ENCODE data around the gene PHACTR1. TPM values are rescaled to one million over a fixed set of nuclear protein-coding genes. Genes with fewer than 3 reads are reported as not detected.

PHACTR1 gene
- total RNA-seq, 4 donors from 2014 or later, result 2.6 to 11.2 (median 4.9) TPM

DNA sequence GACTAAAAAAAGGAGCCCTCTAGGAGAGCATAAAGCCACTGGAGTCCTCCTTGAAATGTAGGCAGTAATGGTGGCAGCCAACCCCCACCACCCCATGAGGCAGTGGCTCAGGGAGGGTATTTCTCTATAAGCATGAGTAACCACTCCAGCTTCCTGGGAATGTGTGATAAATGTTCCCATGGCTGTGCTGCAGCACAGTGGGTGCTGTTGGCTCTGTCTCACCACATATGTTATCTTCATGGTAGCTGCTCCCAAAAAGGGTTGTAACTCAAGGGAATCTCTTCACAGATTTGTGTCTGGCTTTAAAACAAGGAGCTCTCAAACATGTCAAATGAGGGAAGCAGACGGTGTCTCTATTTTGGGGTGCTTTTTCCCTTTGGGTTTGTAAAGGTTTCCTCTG is 7.5 kb upstream of the PHACTR1 start:
- no peak for TF ChIP-seq CTCF (IDR thresholded peaks at IDR 0.05; ENCODE audit: low read depth)

GRCh38 chr6:12709556-12710232 is 6.9 kb upstream of the PHACTR1 start:
- no peak for TF ChIP-seq CTCF (IDR thresholded peaks at IDR 0.05; ENCODE audit: low read depth)

- no peak for TF ChIP-seq CTCF (IDR thresholded peaks at IDR 0.05; ENCODE audit: low read depth)
These were observed 5.6 kb upstream of the PHACTR1 start for GRCh38 chr6:12710921-12711320.

- no peak for TF ChIP-seq CTCF (IDR thresholded peaks at IDR 0.05; ENCODE audit: low read depth)
These were observed 2.5 kb upstream of the PHACTR1 start for GRCh38 chr6:12714022-12714421.

DNA sequence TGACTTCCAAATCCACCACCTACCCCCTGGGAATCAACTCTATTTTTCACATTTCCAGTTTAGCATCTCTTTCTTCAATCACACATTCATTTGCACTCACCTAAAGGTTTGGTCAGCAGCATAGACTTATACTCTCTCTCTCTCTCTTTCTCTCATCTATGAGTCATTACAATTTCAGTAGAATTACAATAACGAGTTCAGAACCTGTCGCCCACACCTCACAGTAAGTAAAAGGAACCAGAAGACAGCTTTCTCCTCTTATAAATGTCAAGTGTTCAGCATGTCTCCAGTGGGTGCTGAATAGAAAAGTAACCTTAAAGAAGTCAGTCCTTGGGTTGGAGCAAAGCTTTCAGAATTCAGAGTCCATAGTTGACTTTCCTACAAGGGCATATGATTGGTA is 1.1 kb upstream of the PHACTR1 start:
- TF ChIP-seq CTCF (IDR thresholded peaks at IDR 0.05; ENCODE audit: low read depth), result no peak

DNA sequence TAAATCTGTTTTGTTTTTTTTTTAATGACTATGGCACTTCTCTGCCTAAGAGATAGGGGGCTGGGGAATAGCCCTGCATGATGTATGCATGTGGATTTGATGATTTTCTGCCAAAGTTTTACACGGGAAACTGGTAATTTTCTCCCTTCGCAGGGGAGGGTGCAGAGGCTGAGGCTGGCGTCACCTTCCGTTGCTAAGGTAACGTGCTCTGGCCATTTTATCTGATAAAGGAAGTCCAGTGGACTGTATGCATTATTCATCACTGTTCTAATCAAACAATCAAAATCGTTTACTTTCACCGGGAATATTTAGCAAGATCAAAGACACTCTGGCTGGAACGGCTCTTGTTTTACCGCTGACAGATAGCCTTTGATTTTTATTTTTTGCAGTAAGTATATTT is 789 bp downstream of the PHACTR1 start:
- no peak for TF ChIP-seq CTCF (IDR thresholded peaks at IDR 0.05; ENCODE audit: low read depth)

- no peak for TF ChIP-seq CTCF (IDR thresholded peaks at IDR 0.05; ENCODE audit: low read depth)
These were observed 1.4 kb downstream of the PHACTR1 start for GRCh38 chr6:12718015-12718414.

Data from subcutaneous adipose tissue (tissue), 4 donors.